HG02763 (cell line): ENCODE results near the gene PLK5.
"Not testable (repeated sequence)": the region's sequence is repeated elsewhere in the genome, so short reads cannot be mapped to it uniquely, and the experiment has no call there.

Experiments
- ATAC-seq: cut with Tn5 transposase; IDR thresholded peaks from one replicate; pipeline ENCODE4 v1.9.1; 2021; ENCODE audit warnings: mild to moderate bottlenecking, moderate library complexity; ENCODE audit not compliant: unreplicated experiment

The PLK5 gene

GRCh38 chr19:1524972-1525325 is 1.1 kb downstream of the PLK5 start:
- no peak for ATAC-seq

- no peak for ATAC-seq
Measured at GRCh38 chr19:1525343-1525742, 1.5 kb downstream of the PLK5 start.

GRCh38 chr19:1526066-1526778 is 2.3 kb downstream of the PLK5 start:
- no peak for ATAC-seq

- ATAC-seq = no peak
Measured at GRCh38 chr19:1526979-1527649, 3.2 kb downstream of the PLK5 start.

- ATAC-seq = no peak
Measured at GRCh38 chr19:1527650-1528309, 3.9 kb downstream of the PLK5 start.

- ATAC-seq = no peak
Measured at GRCh38 chr19:1528596-1529429, 4.9 kb downstream of the PLK5 start.

GRCh38 chr19:1529430-1529816 is 5.5 kb downstream of the PLK5 start:
- ATAC-seq = no peak

- not testable (repeated sequence) for ATAC-seq
Measured at GRCh38 chr19:1530856-1531255, 7.0 kb downstream of the PLK5 start.

- ATAC-seq = no peak
Measured at GRCh38 chr19:1531587-1531986, 7.7 kb downstream of the PLK5 start.

- ATAC-seq = no peak
Measured at GRCh38 chr19:1532003-1532402, 8.1 kb downstream of the PLK5 start.

- no peak for ATAC-seq
Measured at GRCh38 chr19:1533510-1534150, 9.8 kb downstream of the PLK5 start.

GRCh38 chr19:1534972-1535371 is 11.1 kb downstream of the PLK5 start:
- ATAC-seq = no peak

- ATAC-seq = not testable (repeated sequence)
Measured at GRCh38 chr19:1535699-1536098, 11.8 kb downstream of the PLK5 start.

GRCh38 chr19:1538978-1539377 is 15.1 kb downstream of the PLK5 start:
- ATAC-seq = no peak

GRCh38 chr19:1539749-1540148 is 15.9 kb downstream of the PLK5 start:
- not testable (repeated sequence) for ATAC-seq

- ATAC-seq = no peak
Measured at GRCh38 chr19:1540365-1540925, 16.6 kb downstream of the PLK5 start.

- no peak for ATAC-seq
Measured at GRCh38 chr19:1549332-1549945, 25.6 kb downstream of the PLK5 start.

- no peak for ATAC-seq
Measured at GRCh38 chr19:1551068-1552040, 27.5 kb downstream of the PLK5 start.

- no peak for ATAC-seq
Measured at GRCh38 chr19:1553415-1553814, 29.5 kb downstream of the PLK5 start.
